GM21723 (cell line): Measurements from ENCODE around the gene RAP1GAP.

Experiments
- ATAC-seq: cut with Tn5 transposase; IDR thresholded peaks from one replicate; pipeline ENCODE4 v1.9.1; 2021; ENCODE audit warnings: mild to moderate bottlenecking, moderate library complexity; ENCODE audit not compliant: unreplicated experiment

RAP1GAP gene

DNA sequence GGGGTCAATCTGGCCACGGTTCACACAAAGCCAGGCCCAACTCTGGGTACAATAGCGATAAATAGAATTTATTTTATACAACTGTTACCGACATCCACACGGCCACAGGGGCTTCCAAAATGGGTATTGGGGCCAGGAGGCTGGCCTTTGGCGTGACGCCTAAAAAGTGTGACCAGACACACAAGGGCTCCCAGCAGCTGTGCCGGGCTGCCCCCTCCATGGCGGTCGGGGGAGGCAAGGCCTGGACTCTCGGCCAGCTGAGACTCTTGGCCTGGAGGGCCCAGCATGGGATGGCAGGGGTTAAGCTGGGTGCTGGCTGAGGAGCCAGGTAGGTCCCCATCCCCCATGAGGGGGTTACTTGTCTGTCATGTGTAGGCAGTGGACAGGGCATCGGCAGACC is 73.0 kb downstream of the RAP1GAP start:
- ATAC-seq, result no peak

DNA sequence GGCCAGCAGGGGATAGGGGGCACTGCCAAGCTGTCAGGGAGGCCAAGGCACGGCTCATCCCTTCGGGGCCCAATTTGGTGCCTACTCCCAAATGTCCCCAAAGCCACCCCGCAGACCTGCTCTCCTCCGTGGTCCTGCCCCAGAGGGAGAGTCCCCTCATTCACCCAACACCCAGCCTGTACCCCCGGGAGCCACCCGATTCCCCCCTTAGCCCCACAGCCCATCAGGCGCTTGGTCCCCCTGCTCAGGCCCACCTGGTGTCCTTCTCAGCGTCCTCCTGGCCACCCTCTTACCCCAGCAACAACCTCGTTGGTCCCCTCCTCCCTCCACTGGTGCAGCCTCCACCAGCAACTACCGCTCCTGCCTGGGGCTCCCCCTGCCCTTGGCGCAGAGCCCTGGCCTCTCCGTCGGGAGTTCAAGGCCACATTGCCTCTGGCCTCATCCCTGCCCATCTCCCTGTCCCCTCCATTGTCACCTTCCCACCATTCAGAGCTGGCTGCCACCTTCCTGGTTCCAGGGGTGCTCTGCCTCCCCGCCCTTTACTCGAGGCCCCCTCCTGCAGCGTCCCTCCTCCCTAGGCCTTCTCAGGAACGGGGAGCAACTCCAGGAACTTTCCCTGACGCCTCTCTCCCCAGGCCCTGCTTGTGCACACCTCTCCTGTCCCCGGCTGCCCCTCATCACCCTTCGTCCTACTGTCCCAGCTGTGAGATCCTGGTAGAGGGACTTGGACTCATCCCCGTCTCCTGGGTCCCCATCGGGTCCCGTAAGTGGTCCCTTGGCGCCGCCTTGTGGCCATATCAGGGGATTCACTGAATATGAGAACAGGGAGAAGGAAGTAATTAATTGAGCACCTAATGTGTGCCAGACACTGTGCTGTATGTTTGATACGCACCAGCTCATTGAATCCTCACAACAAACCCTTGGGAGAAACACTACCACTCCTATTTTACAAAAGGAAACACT is 73.9 kb downstream of the RAP1GAP start:
- ATAC-seq, result no peak

DNA sequence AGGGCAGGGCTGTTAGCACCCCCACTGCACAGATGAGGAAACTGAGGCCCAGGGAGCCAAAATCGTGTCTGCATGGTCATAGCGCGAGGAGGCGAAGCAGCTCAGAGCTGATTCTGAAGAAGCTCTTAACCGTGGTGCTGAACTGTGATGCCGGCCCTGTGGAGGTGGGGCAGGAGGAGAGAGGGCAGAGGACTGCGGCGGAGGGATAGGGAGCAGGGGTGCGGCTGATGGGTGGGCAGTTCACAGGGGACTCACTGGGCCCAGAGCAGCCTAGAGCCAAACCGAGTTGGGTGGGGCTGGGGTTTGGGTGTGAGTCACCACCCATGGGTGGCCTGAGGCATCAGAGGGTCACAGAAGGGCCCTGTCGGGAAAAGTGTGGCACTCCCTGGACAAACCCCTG is 74.7 kb downstream of the RAP1GAP start:
- no peak for ATAC-seq

DNA sequence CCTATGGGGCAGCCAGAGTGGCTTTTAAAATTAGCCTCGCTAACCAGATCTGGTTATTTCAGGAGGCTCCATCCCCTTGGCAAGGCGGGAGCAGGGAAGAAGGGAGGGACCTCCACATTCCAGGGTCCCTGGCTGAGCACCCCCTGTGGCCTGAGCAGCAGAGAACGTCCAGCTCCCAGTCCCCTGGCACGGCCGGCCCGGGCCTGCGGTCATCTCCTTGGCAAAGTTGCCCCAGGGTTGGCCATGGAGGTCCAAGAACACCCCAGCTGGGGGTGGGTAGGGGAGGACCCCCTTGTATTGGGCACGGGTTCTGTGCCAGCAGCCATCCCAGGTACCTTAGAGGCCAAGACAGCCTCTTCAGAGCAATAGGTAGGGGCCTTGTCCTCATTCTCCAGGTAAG is 75.9 kb downstream of the RAP1GAP start:
- no peak for ATAC-seq

DNA sequence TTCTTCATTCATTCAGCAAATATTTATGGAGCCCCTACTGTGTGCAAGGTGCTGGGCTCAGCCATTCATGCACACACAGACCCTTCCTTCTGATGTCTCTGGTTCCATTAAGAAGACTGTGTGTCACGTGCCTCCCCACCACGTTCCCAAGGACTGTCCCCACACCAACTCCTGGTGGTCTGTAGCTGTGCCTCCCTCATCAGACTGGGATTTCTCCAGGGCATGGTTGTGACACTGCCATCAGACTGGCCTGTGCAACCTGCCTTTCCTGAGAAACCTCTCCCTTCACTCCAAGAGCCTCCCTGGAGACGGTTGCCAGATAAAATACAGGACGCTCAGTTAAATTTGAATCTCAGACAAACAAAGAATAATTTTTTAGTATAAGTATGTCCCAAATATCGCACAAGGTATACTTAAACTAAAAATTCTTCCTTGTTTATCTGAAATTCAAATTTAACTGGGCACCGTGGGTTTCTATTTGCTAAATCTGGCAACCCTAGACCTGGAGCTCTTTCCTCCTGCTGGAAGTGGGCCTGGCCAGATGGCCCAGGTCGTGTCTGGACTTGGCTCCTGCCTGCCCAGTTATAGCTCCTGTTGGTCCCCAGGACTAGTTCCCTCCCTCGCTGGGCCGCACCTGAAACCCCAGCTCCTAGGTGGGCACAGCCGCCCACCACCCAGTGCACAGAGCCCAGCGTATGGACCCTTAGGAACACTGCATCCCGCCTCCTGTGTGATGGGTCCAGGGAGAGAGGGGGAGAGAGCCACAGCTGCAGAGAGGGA is 76.9 kb downstream of the RAP1GAP start:
- ATAC-seq, result no peak

DNA sequence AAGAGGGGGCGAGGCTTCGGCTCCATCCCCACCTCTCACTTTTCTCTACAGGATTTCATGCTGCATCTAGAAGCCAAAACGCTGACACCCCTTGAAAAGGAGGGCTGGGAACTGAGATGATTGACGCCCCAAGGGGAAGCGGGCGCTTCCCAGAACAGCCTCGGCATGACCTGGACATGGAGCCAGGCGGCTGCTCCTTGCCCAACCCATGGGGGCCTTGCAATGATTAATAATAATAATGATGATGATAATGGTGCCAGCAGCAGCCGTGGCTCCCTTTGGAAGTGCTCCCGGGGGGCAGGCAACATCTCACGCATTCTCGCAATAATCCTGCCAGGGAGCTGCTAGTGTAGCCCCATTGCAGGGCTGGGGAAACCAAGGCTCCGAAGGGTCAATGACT is 78.2 kb downstream of the RAP1GAP start:
- ATAC-seq, result no peak

DNA sequence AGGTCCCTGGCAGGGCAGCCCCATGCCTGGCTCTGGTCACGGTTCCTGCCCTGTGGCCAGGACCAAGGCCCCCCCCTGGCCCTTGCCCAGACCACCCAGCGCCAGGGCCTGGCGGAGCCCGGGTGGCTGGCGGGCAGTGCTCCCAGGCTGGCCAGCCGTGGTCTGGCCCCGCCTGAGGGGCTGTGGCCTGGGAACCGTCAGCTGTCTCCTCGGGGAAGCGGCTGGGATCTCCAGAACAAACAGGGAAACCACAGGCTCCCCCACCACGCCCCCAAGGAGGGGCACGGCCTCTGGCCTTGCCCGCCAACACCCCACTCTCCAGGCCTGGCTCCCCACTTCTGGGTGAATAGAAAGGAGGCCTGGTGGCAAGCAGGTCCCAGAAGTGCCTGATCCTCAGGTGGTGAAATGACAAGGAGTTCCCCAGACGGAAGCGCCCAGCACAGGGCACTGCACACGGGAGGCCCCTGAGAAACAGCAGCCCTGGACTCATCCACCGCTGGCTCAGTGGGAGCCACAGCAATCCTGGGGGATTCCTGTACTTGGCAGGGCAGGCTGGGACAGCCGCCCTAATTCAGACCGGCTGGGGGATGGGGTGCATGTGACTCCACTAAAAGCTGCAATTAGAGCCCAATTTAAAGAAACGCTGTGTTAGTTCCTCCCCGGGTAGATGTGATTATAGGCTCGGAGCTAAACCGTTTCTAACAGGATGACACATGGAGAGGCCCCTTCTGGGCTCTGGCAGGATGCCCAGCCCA is 78.9 kb downstream of the RAP1GAP start:
- no peak for ATAC-seq

DNA sequence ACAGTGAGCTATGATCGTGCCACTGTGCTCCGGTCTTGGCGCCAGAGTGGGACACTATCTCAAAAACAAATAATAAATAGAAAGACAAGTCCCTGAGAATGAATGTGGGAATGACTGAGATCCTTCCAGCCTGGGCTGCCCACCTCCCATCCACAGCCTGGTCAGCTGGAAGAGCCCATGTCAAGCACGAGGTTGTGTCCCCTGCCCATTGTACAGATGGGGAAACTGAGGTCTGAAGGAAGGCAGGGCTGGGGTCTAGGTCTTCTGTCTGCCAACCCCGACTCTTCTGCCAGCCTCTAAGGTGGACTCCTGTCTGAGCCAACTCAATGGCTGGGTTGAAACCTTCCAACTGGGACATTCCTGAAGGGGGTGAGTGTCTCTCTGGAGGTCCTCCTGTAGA is 79.5 kb downstream of the RAP1GAP start:
- ATAC-seq, result no peak

DNA sequence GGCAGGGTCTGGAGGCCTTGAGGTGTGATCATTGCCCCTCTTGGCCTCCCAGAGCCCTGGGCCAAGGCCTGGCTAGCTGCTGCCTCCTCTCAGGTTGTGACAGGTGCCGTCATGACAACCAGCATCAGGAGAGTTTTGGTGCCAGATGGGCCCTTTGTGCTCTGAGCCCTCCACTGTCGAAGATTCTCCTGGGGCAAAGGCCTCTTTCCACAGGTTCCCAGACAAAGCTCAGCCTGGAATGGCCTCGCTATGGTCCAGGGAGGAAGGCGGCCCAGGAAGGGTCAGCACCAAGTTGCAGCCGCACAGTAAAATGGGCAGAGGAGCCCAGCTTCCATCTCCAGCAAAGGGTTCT is 81.6 kb downstream of the RAP1GAP start:
- no peak for ATAC-seq

DNA sequence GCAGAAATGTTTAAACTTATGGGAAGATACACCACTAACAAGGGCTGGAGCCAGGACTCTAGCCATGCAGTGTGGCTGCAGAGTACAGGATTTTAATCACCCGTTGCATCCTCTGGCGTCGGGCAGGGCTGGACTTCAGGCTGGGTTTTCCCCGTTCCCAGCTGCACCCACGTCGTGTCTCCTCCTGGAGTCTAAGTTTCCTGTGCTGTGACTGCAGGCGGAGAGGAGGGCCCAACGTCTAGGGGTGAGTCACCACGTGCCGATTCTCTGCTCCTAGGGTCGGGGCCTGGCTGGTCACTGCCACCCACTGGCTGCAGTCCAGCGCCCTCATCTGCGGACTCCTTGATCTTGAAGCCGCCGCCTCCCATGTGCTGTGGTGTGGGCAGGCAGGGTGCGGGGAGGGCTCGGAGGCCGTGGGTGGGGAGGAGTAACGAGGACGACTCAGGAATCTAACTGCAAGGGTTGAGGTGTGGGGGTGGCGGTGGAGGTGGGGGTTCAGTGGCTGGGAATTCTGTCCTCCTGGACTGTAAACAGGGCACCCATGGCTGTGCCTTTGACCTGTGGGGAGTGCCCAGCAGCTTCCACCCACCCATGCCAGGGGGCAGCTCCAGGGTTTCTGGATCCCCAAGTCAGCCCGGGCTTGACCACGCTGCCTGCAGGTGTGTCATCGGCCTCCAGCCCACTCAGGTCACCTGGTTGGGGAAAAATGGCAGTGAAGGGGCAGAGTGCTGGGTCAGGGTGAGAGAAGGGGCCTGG is 82.1 kb downstream of the RAP1GAP start:
- no peak for ATAC-seq

DNA sequence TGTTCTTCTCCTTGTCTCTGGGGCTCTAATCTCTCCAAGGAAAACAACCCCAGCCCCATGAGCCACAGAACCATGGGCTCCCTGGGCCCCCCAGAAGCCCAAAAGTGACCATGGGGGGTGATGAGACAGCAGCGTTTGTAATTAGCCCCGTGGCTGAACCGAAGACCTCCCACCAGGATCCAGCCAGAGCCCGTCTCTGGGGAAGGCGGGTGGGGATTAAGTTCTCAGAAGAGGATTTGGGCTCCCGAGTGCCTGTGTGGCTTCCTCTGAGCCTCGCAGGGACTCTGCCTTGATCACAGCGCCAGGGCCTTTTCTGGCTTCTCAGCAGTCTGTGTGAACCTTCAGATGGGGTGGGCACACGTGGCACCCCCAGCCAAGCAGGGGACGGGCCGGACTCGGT is 82.9 kb downstream of the RAP1GAP start:
- no peak for ATAC-seq

DNA sequence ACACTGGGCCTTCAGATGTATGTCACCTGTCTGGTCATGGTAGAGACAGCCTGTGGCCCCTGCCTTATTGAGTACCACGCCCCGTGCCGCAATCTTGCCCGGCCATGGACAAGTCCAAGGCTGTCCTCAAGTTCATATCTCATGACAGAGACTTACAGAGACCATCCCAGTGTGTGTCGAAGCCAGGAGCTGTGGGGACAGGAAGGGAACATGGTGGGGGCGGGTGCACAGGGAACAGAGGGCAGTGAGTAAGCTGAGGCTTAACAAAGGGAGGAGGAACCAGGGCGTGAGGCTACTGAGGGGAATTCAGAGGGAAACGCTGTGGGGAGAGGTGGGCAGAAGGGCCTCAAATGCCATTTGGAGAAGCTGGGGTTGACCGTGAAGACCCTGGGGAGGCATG is 84.1 kb downstream of the RAP1GAP start:
- ATAC-seq, result no peak

DNA sequence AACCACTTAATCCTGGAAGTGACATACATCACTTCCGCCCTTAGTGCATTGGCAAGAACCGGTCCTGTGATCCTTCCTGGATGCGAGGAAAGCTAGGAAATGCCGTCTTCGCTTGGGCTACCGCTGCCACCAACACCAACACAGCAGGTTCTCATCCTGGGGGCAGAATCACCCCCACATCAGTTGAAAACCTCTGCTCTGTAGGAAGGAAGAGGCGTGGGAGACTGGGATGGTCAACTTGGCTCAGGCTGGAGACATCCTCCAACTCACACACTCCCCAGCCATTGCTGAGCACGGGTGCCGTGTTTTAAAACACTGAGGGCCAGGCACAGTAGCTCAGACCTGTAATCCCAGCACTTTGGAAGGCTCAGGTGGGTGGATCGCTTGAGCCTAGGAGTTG is 85.1 kb downstream of the RAP1GAP start:
- no peak for ATAC-seq

DNA sequence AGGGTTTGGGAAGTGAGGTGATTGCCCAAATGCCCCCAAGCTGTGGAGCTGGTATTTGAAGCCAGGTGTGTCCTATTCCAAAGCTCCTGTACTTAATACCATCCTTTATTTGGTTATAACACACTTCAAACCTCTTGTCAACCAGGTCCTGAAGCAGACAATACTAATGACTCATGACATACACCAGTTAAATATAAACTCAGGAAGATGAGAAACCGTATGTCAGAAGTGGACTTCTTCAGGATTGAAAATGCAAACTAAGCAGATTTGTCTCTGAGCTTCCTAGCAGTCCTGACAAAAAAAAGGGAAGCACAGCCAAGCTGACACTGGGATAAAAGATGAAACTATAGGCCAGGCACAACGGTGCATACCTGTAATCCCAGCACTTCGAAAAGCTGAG is 89.4 kb downstream of the RAP1GAP start:
- no peak for ATAC-seq

DNA sequence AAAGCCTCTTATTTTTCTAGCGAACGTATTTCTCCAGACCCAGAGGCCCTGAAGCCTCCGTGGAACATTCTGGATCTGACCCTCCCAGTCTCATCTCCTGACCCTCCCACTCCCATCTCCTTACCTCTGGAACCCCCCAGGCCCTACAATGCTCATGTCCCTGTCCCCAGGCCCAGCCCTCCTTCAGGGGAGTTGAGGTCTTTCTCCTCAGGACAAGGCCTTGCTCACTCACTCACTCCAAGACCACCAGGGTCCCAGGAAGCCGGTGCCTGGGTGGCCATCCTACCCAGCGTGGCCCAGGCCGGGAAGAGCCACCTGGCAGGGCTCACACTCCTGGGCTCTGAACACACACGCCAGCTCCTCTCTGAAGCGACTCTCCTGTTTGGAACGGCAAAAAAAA is 91.2 kb downstream of the RAP1GAP start:
- no peak for ATAC-seq

DNA sequence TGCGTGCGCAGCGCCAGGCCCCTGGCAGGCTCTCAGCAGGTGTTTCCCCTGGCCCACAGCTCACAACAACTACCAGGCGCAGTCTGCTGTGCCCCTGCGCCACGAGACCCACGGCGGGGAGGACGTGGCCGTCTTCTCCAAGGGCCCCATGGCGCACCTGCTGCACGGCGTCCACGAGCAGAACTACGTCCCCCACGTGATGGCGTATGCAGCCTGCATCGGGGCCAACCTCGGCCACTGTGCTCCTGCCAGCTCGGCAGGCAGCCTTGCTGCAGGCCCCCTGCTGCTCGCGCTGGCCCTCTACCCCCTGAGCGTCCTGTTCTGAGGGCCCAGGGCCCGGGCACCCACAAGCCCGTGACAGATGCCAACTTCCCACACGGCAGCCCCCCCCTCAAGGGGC is 91.8 kb downstream of the RAP1GAP start:
- ATAC-seq, result no peak

DNA sequence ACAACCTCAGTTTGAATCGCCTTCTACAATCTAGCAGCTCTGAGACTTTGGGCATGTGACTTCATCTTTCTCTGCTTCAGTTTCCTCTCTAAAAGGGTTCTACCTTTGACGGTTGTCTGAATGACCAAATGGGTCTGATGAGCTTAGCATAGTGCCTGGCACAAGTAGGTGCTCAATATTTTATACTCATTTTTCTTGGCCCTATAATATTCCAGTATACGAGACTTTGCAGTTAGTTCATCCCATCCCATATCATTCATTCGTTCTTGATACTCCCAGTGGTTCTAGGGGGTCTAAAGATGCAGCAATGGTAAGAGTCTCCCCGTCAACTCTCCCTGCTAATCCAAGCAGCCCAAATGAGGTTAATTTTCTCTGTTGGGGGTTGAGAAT is 92.4 kb downstream of the RAP1GAP start:
- no peak for ATAC-seq

DNA sequence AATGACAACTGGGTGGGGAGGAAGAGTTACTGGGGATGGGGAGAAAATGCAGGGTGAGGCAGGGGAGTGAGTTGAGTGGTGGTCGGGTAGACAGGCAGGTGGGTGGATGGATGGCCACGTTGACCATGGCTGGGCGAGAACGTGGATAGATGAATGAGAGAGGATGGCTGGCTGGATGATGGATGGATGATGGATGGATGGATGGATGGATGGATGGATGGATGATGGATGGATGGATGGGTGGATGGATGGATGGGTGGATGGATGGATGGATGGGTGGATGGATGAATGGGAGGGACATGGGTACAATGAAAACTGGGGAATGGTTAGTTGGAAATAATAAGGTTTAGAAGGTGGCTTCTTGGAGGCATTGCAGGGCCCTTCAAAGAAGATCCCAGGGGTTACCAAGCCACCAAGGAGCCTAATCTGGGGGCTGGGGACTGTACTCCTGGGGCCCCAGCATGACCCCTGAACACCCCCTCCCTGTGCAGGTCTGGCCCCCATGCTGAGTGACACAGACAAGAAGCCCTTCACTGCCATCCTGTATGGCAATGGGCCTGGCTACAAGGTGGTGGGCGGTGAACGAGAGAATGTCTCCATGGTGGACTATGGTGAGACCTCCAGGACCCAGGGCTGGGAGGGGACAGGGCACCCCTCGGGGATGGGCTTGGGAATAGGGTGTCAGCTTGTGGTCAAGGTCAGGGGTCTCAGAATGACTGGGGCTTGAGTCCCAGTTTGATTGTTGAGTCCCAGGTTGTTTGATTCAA is 92.9 kb downstream of the RAP1GAP start:
- ATAC-seq, result no peak

DNA sequence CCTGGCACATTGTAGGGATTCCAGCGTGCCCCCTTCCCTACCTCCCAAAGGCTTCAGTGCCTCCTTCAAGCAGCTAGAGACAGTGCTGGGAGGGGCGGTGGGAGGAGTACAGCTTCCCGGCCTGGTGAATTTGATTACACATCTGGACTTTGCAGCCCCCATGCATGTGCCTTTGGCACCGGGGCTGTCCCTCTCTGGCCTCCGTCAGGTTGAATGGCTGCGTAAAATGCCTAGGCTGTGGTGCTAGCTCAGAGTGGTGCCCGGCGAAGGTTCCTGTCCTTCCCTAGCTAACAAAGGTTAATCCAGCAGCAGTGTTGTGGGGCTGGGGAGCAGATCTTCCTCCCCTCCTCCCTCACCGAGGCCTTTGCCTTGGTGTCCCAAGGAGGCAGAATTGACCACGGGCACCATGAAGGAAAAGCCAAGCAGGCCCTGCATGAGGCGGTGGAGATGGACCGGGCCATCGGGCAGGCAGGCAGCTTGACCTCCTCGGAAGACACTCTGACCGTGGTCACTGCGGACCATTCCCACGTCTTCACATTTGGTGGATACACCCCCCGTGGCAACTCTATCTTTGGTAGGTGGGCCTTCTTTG is 93.7 kb downstream of the RAP1GAP start:
- ATAC-seq, result no peak
